AG10803 (cell line): Measurements from ENCODE around the gene PUSL1.
A peak's percentile ranks its signal among the peaks of the same experiment; 100 is the strongest.

Source experiments
- DNase-seq: peaks from one replicate; pipeline ENCODE4 v3.0.0; 2010; ENCODE audit warnings: low read depth
- H3K4me3 ChIP-seq: 2 replicates; pipeline ENCODE4 v1.5.1; 2011; ENCODE audit warnings: mild to moderate bottlenecking, low read length, control low read depth
- CTCF ChIP-seq: conservative IDR thresholded peaks from 2 replicates; pipeline ENCODE4 v1.5.1; 2011; ENCODE audit warnings: mild to moderate bottlenecking, low read length, control low read depth, inconsistent platforms

The PUSL1 gene

GRCh38 chr1:1342584-1343115, 34.3 kb downstream of the PUSL1 start:
- no peak for TF ChIP-seq CTCF
- no peak for DNase-seq
- H3K4me3 ChIP-seq: no peak overlapping the region

GRCh38 chr1:1343811-1344421, 35.5 kb downstream of the PUSL1 start:
- H3K4me3 ChIP-seq: no peak overlapping the region
- TF ChIP-seq CTCF: no peak
- DNase-seq: no peak

GRCh38 chr1:1344655-1345361, 36.4 kb downstream of the PUSL1 start:
- peak; percentile 56 for DNase-seq
- peak; percentile 46 for TF ChIP-seq CTCF
- no peak overlapping the region for H3K4me3 ChIP-seq

- TF ChIP-seq CTCF: no peak
- DNase-seq: no peak
- H3K4me3 ChIP-seq: no peak overlapping the region
These were observed 37.0 kb downstream of the PUSL1 start for GRCh38 chr1:1345384-1345783.

- DNase-seq: no peak
- no peak for TF ChIP-seq CTCF
- peak overlapping the region; percentile 12 for H3K4me3 ChIP-seq
These were observed 37.6 kb downstream of the PUSL1 start for GRCh38 chr1:1345860-1346500.

- H3K4me3 ChIP-seq: no peak overlapping the region; the same call in 1 of the 2 replicates
- TF ChIP-seq CTCF: no peak
- no peak for DNase-seq
These were observed 38.1 kb downstream of the PUSL1 start for GRCh38 chr1:1346501-1346890.
